WTC11 (cell line): Measurements from ENCODE around the gene STARD9. TPM values are rescaled to one million over a fixed set of nuclear protein-coding genes. Genes with fewer than 3 reads are reported as not detected.
A peak's percentile ranks its signal among the peaks of the same experiment; 100 is the strongest.

Experiments
- ATAC-seq: fragments of 200-7000 bp; cut with Tn5 transposase; 2 replicates; pipeline ENCODE4 v1.10.0; 2021; ENCODE audit warnings: mild to moderate bottlenecking, moderate library complexity
- CTCF ChIA-PET: fragments of 300-600 bp; sonication (Branson Sonifier 250); formaldehyde crosslinking; loops from one replicate; lab custom pipeline; 2021; ENCODE audit warnings: antibody characterized with exemption; lab: Charles Lee
- POLR2A ChIA-PET: fragments of 350-600 bp; sonication (Branson Sonifier 250); formaldehyde crosslinking; loops from one replicate; lab custom pipeline; 2021; ENCODE audit warnings: antibody characterized with exemption; lab: Charles Lee
- DNase-seq: peaks from one replicate; pipeline ENCODE4 v3.0.0; 2021; ENCODE audit warnings: low spot score
- H3K27ac Mint-ChIP-seq: 2 replicates; pipeline ENCODE4 v1.8.0; 2021; ENCODE audit warnings: mixed read lengths
- H3K27me3 Mint-ChIP-seq: 2 replicates; pipeline ENCODE4 v1.8.0; 2021; ENCODE audit warnings: low read depth, mild to moderate bottlenecking, moderate library complexity, mixed read lengths
- H3K36me3 Mint-ChIP-seq: 2 replicates; pipeline ENCODE4 v1.8.0; 2021; ENCODE audit warnings: mixed read lengths
- H3K4me1 Mint-ChIP-seq: 2 replicates; pipeline ENCODE4 v1.8.0; 2022; ENCODE audit warnings: mixed read lengths
- H3K4me3 Mint-ChIP-seq: 2 replicates; pipeline ENCODE4 v1.8.0; 2021; ENCODE audit warnings: mild to moderate bottlenecking, moderate library complexity, mixed read lengths
- H3K9me3 Mint-ChIP-seq: 2 replicates; pipeline ENCODE4 v1.8.0; 2021; ENCODE audit warnings: mixed read lengths
- ATF1 ChIP-seq: sonication (generic); formaldehyde crosslinking; IDR thresholded peaks from 2 replicates; pipeline ENCODE4 v1.8.1; 2023; ENCODE audit warnings: mild to moderate bottlenecking, moderate library complexity, missing genetic modification reagents
- FOXJ3 ChIP-seq: sonication (generic); formaldehyde crosslinking; IDR thresholded peaks from 2 replicates; pipeline ENCODE4 v1.9.0; 2021; ENCODE audit warnings: missing genetic modification reagents, mild to moderate bottlenecking, borderline replicate concordance
- FOXP1 ChIP-seq: sonication (generic); formaldehyde crosslinking; IDR thresholded peaks from 2 replicates; pipeline ENCODE4 v1.8.0; 2022; ENCODE audit warnings: missing genetic modification reagents, mild to moderate bottlenecking, moderate library complexity, borderline replicate concordance
- GABPB1 ChIP-seq: sonication (generic); formaldehyde crosslinking; IDR thresholded peaks from 2 replicates; pipeline ENCODE4 v1.8.1; 2023; ENCODE audit warnings: mild to moderate bottlenecking, missing genetic modification reagents
- JAZF1 ChIP-seq: fragments of 250-450 bp; sonication (Bioruptor Pico); IDR thresholded peaks from 2 replicates; pipeline ENCODE4 v1.9.0; 2021; ENCODE audit warnings: moderate library complexity, mild to moderate bottlenecking, inconsistent platforms
- JUN ChIP-seq: sonication (generic); formaldehyde crosslinking; IDR thresholded peaks from 2 replicates; pipeline ENCODE4 v1.8.0; 2023; ENCODE audit warnings: mild to moderate bottlenecking, missing genetic modification reagents
- TEAD1 ChIP-seq: sonication (generic); formaldehyde crosslinking; IDR thresholded peaks from 2 replicates; pipeline ENCODE4 v1.8.0; 2022; ENCODE audit warnings: mild to moderate bottlenecking, missing genetic modification reagents
- ZNF121 ChIP-seq: sonication (generic); formaldehyde crosslinking; IDR thresholded peaks from 2 replicates; pipeline ENCODE4 v1.8.0; 2023; ENCODE audit warnings: missing genetic modification reagents
- ZNF671 ChIP-seq: fragments of 250-450 bp; sonication (Bioruptor Pico); IDR thresholded peaks from 2 replicates; pipeline ENCODE4 v1.8.0; 2021; ENCODE audit warnings: mild to moderate bottlenecking
- total RNA-seq: library from RNA; stranded (reverse); gene quantifications from 3 replicates; pipeline ENCODE4 v1.2.3, GENCODE V29; 2021
- TF ChIP-seq, protein P1 (sequence below): sonication (generic); formaldehyde crosslinking; IDR thresholded peaks from 2 replicates; pipeline ENCODE4 v1.8.1; 2023; ENCODE audit warnings: mild to moderate bottlenecking, missing genetic modification reagents
- TF ChIP-seq, protein P2 (sequence below): fragments of 200-600 bp; IDR thresholded peaks from 2 replicates; pipeline ENCODE4 v1.8.0; 2022; ENCODE audit warnings: antibody characterized with exemption
- TF ChIP-seq, protein P3 (sequence below): fragments of 250-450 bp; sonication (Bioruptor Pico); IDR thresholded peaks from 2 replicates; pipeline ENCODE4 v2.1.2; 2022; ENCODE audit warnings: mild to moderate bottlenecking, moderate library complexity
- TF ChIP-seq, protein P4 (sequence below): fragments of 250-450 bp; sonication (Bioruptor Pico); IDR thresholded peaks from 2 replicates; pipeline ENCODE4 v1.9.0; 2021; ENCODE audit warnings: mild to moderate bottlenecking
- TF ChIP-seq, protein P5 (sequence below): sonication (generic); formaldehyde crosslinking; IDR thresholded peaks from 2 replicates; pipeline ENCODE4 v1.8.0; 2022; ENCODE audit warnings: missing genetic modification reagents
- TF ChIP-seq, protein P6 (sequence below): sonication (generic); formaldehyde crosslinking; conservative IDR thresholded peaks from 2 replicates; pipeline ENCODE4 v1.8.1; 2023; ENCODE audit warnings: mild to moderate bottlenecking, low read depth, missing genetic modification reagents, moderate library complexity
- TF ChIP-seq, protein P7 (sequence below): sonication (generic); formaldehyde crosslinking; IDR thresholded peaks from 2 replicates; pipeline ENCODE4 v1.8.1; 2022; ENCODE audit warnings: low read depth, mild to moderate bottlenecking, moderate library complexity, missing genetic modification reagents, borderline replicate concordance
- TF ChIP-seq, protein P8 (sequence below): fragments of 250-450 bp; sonication (Bioruptor Pico); conservative IDR thresholded peaks from 2 replicates; pipeline ENCODE4 v1.9.0; 2021; ENCODE audit warnings: mild to moderate bottlenecking

The STARD9 gene
- total RNA-seq, 1 experiment from 2014 or later, result 5.7 TPM

DNA sequence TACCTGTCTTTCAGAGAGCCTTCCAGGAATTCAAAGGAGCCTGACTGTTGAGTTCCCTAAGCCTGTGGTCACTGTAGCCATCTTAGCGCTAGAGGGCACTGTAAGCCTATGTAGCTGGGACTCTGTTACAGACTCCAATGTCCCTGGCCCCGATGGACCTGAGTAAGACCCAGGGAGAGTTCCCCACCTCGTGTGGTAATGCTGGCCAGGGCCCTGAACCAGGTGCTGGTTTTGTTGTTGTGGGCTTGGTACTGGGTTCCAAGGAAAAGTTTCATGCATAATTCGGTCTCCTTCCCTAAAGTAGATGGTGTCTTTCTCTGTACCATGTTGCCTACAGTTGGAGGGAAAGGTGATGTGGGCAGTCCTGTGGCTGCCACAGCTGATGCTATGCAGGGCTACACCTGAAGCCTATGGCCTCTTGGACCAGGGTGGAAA, 129.1 kb downstream of the STARD9 start:
- POLR2A ChIA-PET, result no interaction called here
- ATAC-seq, result peak; percentile 100
- Mint-ChIP-seq H3K4me1 (no peaks in the 10 kb centered on the region), H3K4me3 (no peak overlapping the region), H3K36me3 (no peaks in the 10 kb centered on the region), H3K27me3 (no peaks in the 10 kb centered on the region), H3K27ac (no peak overlapping the region), H3K9me3 (peaks cover 9% of the 10 kb centered on the region)
- TF ChIP-seq, protein P1, sequence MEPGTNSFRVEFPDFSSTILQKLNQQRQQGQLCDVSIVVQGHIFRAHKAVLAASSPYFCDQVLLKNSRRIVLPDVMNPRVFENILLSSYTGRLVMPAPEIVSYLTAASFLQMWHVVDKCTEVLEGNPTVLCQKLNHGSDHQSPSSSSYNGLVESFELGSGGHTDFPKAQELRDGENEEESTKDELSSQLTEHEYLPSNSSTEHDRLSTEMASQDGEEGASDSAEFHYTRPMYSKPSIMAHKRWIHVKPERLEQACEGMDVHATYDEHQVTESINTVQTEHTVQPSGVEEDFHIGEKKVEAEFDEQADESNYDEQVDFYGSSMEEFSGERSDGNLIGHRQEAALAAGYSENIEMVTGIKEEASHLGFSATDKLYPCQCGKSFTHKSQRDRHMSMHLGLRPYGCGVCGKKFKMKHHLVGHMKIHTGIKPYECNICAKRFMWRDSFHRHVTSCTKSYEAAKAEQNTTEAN, result no peak
- TF ChIP-seq, protein P2, sequence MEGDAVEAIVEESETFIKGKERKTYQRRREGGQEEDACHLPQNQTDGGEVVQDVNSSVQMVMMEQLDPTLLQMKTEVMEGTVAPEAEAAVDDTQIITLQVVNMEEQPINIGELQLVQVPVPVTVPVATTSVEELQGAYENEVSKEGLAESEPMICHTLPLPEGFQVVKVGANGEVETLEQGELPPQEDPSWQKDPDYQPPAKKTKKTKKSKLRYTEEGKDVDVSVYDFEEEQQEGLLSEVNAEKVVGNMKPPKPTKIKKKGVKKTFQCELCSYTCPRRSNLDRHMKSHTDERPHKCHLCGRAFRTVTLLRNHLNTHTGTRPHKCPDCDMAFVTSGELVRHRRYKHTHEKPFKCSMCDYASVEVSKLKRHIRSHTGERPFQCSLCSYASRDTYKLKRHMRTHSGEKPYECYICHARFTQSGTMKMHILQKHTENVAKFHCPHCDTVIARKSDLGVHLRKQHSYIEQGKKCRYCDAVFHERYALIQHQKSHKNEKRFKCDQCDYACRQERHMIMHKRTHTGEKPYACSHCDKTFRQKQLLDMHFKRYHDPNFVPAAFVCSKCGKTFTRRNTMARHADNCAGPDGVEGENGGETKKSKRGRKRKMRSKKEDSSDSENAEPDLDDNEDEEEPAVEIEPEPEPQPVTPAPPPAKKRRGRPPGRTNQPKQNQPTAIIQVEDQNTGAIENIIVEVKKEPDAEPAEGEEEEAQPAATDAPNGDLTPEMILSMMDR, result peak; percentile 71
- TF ChIP-seq, protein P3, sequence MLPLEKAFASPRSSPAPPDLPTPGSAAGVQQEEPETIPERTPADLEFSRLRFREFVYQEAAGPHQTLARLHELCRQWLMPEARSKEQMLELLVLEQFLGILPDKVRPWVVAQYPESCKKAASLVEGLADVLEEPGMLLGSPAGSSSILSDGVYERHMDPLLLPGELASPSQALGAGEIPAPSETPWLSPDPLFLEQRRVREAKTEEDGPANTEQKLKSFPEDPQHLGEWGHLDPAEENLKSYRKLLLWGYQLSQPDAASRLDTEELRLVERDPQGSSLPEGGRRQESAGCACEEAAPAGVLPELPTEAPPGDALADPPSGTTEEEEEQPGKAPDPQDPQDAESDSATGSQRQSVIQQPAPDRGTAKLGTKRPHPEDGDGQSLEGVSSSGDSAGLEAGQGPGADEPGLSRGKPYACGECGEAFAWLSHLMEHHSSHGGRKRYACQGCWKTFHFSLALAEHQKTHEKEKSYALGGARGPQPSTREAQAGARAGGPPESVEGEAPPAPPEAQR (CRISPR knock-in tag), result no peak
- peak; percentile 82; the same call in 1 of the 2 replicates for TF ChIP-seq ZNF121
- DNase-seq, result peak; percentile 80
- CTCF ChIA-PET, result interaction anchor here (0.6 to 1.6 kb wide), 8 partner anchors 21 to 500 kb away, joined by 3 to 5 read pairs (median 3); no protein-coding TSS in a partner anchor

DNA sequence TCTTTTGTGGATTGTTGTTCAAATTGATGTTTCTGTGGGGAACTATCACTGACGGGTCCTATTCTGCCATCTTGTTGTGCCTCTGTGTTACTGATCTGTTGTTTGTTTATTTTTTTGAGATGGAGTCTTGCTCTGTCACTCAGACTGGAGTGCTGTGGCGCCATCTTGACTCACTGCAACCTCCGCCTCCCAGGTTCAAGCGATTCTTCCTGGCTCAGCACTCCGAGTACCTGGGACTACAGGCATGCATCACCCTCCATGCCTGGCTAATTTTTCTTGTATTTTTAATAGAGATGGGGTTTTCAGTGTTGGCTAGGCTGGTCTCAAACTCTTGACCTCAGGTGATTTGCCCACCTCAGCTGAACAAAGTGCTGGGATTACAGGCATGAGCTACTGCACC, 129.9 kb downstream of the STARD9 start:
- ATAC-seq (no peak), DNase-seq (no peak)
- CTCF ChIA-PET, result interaction anchor here (0.9 to 1.6 kb wide), 4 partner anchors 96 to 499 kb away, joined by 3 to 5 read pairs (median 3); no protein-coding TSS in a partner anchor
- Mint-ChIP-seq H3K27ac (no peak overlapping the region), H3K9me3 (peaks cover 4% of the 10 kb centered on the region; the same call in 1 of the 2 replicates), H3K36me3 (no peaks in the 10 kb centered on the region), H3K4me1 (no peaks in the 10 kb centered on the region), H3K27me3 (no peaks in the 10 kb centered on the region), H3K4me3 (no peak overlapping the region)
- POLR2A ChIA-PET, result no interaction called here
- TF ChIP-seq, protein P4, sequence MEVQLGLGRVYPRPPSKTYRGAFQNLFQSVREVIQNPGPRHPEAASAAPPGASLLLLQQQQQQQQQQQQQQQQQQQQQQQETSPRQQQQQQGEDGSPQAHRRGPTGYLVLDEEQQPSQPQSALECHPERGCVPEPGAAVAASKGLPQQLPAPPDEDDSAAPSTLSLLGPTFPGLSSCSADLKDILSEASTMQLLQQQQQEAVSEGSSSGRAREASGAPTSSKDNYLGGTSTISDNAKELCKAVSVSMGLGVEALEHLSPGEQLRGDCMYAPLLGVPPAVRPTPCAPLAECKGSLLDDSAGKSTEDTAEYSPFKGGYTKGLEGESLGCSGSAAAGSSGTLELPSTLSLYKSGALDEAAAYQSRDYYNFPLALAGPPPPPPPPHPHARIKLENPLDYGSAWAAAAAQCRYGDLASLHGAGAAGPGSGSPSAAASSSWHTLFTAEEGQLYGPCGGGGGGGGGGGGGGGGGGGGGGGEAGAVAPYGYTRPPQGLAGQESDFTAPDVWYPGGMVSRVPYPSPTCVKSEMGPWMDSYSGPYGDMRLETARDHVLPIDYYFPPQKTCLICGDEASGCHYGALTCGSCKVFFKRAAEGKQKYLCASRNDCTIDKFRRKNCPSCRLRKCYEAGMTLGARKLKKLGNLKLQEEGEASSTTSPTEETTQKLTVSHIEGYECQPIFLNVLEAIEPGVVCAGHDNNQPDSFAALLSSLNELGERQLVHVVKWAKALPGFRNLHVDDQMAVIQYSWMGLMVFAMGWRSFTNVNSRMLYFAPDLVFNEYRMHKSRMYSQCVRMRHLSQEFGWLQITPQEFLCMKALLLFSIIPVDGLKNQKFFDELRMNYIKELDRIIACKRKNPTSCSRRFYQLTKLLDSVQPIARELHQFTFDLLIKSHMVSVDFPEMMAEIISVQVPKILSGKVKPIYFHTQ (CRISPR knock-in tag), result no peak
- TF ChIP-seq, protein P5, sequence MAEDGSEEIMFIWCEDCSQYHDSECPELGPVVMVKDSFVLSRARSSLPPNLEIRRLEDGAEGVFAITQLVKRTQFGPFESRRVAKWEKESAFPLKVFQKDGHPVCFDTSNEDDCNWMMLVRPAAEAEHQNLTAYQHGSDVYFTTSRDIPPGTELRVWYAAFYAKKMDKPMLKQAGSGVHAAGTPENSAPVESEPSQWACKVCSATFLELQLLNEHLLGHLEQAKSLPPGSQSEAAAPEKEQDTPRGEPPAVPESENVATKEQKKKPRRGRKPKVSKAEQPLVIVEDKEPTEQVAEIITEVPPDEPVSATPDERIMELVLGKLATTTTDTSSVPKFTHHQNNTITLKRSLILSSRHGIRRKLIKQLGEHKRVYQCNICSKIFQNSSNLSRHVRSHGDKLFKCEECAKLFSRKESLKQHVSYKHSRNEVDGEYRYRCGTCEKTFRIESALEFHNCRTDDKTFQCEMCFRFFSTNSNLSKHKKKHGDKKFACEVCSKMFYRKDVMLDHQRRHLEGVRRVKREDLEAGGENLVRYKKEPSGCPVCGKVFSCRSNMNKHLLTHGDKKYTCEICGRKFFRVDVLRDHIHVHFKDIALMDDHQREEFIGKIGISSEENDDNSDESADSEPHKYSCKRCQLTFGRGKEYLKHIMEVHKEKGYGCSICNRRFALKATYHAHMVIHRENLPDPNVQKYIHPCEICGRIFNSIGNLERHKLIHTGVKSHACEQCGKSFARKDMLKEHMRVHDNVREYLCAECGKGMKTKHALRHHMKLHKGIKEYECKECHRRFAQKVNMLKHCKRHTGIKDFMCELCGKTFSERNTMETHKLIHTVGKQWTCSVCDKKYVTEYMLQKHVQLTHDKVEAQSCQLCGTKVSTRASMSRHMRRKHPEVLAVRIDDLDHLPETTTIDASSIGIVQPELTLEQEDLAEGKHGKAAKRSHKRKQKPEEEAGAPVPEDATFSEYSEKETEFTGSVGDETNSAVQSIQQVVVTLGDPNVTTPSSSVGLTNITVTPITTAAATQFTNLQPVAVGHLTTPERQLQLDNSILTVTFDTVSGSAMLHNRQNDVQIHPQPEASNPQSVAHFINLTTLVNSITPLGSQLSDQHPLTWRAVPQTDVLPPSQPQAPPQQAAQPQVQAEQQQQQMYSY (CRISPR knock-in tag), result no peak
- TF ChIP-seq ZNF671 (CRISPR knock-in tag) (no peak), TEAD1 (no peak), ATF1 (CRISPR knock-in tag) (no peak), GABPB1 (CRISPR knock-in tag) (no peak), FOXJ3 (CRISPR knock-in tag) (no peak), JUN (CRISPR knock-in tag) (no peak), FOXP1 (CRISPR knock-in tag) (no peak), JAZF1 (CRISPR knock-in tag) (no peak)
- TF ChIP-seq, protein P6, sequence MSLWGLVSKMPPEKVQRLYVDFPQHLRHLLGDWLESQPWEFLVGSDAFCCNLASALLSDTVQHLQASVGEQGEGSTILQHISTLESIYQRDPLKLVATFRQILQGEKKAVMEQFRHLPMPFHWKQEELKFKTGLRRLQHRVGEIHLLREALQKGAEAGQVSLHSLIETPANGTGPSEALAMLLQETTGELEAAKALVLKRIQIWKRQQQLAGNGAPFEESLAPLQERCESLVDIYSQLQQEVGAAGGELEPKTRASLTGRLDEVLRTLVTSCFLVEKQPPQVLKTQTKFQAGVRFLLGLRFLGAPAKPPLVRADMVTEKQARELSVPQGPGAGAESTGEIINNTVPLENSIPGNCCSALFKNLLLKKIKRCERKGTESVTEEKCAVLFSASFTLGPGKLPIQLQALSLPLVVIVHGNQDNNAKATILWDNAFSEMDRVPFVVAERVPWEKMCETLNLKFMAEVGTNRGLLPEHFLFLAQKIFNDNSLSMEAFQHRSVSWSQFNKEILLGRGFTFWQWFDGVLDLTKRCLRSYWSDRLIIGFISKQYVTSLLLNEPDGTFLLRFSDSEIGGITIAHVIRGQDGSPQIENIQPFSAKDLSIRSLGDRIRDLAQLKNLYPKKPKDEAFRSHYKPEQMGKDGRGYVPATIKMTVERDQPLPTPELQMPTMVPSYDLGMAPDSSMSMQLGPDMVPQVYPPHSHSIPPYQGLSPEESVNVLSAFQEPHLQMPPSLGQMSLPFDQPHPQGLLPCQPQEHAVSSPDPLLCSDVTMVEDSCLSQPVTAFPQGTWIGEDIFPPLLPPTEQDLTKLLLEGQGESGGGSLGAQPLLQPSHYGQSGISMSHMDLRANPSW (CRISPR knock-in tag), result no peak
- TF ChIP-seq, protein P7, sequence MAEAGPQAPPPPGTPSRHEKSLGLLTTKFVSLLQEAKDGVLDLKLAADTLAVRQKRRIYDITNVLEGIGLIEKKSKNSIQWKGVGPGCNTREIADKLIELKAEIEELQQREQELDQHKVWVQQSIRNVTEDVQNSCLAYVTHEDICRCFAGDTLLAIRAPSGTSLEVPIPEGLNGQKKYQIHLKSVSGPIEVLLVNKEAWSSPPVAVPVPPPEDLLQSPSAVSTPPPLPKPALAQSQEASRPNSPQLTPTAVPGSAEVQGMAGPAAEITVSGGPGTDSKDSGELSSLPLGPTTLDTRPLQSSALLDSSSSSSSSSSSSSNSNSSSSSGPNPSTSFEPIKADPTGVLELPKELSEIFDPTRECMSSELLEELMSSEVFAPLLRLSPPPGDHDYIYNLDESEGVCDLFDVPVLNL (CRISPR knock-in tag), result no peak
- TF ChIP-seq, protein P8, sequence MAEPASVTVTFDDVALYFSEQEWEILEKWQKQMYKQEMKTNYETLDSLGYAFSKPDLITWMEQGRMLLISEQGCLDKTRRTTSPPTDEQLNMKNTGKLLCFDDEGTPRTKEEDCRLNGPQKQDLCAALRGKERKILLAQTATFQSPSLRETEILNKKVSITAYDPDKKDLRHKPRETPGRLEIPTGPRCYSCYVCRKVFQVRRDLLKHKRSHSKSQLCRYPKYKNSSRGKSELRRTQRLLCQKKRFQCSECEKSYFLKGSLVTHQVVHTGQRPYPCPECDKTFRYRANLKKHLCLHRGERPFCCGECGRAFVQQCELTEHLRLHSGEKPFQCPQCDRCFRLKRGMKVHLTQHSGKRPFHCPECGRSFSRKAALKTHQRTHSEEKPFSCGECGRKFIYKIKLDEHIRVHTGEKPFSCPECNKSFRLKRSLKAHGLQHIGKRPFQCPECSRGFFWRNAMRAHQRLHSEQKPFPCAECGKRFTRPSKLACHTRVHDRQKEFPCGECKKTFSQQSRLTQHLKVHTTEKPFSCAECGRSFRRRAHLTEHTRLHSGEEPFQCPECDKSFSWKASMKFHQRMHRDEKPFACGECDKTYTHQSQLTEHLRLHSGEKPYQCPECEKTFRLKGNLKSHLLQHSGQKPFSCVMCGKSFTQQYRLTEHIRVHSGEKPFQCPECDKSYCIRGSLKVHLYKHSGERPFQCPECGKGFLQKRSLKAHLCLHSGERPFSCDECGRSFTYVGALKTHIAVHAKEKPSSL (CRISPR knock-in tag), result no peak
